Measurements from ENCODE around the gene TC2N. TPM values are rescaled to one million over a fixed set of nuclear protein-coding genes. Genes with fewer than 3 reads are reported as not detected.
"Not testable (repeated sequence)": the region's sequence is repeated elsewhere in the genome, so short reads cannot be mapped to it uniquely, and the experiment has no call there.

Gene TC2N
- total and polyA plus RNA-seq, 5 experiments from 2014 or later, result 125 to 309 (median 167) TPM

GRCh38 chr14:91748049-91748448 lies 119.3 kb downstream of the TC2N start:
- DNase-seq (no peak), ATAC-seq (no peak)
- H3K9me3 Mint-ChIP-seq, result no peaks in the 10 kb centered on the region
- peaks cover 0 to 5% (median 0%) of the 10 kb centered on the region in 4 donors for H3K4me1 Mint-ChIP-seq
- no peak overlapping the region for H3K27ac Mint-ChIP-seq
- POLR2A ChIA-PET, result interaction anchor here (1.0 kb wide), 1 partner anchor 26 kb away, joined by 3 read pairs; no protein-coding TSS in a partner anchor
- peaks cover 0 to 2% (median 0%) of the 10 kb centered on the region in 5 donors for H3K27me3 Mint-ChIP-seq
- H3K4me3 Mint-ChIP-seq, result no peak overlapping the region
- H3K36me3 Mint-ChIP-seq, result peaks cover 0 to 2% (median 0%) of the 10 kb centered on the region in 3 donors

- Mint-ChIP-seq H3K36me3 (peaks cover 0 to 2% (median 0%) of the 10 kb centered on the region in 3 donors), H3K4me3 (no peak overlapping the region), H3K9me3 (no peaks in the 10 kb centered on the region), H3K4me1 (no peaks in the 10 kb centered on the region), H3K27ac (no peak overlapping the region), H3K27me3 (peaks cover 0 to 4% (median 0%) of the 10 kb centered on the region in 5 donors)
- DNase-seq (no peak), ATAC-seq (no peak)
- POLR2A ChIA-PET, result no interaction called here
Measured at GRCh38 chr14:91745344-91745743, 122.0 kb downstream of the TC2N start.

GRCh38 chr14:91744068-91744480 lies 123.3 kb downstream of the TC2N start:
- Mint-ChIP-seq H3K4me3 (no peak overlapping the region), H3K27me3 (peaks cover 0 to 7% (median 0%) of the 10 kb centered on the region in 5 donors), H3K36me3 (peaks cover 0 to 2% (median 0%) of the 10 kb centered on the region in 3 donors), H3K4me1 (no peaks in the 10 kb centered on the region), H3K27ac (peak overlapping the region in 1 of 10 donors; percentile 56), H3K9me3 (peaks cover 0 to 5% (median 0%) of the 10 kb centered on the region in 9 donors)
- ATAC-seq (no peak), DNase-seq (no peak)
- POLR2A ChIA-PET, result no interaction called here

GRCh38 chr14:91743305-91743653 lies 124.1 kb downstream of the TC2N start:
- Mint-ChIP-seq H3K27ac (no peak overlapping the region), H3K9me3 (peaks cover 0 to 5% (median 0%) of the 10 kb centered on the region in 9 donors), H3K27me3 (peaks cover 0 to 5% (median 0%) of the 10 kb centered on the region in 5 donors), H3K4me1 (no peaks in the 10 kb centered on the region), H3K36me3 (no peaks in the 10 kb centered on the region), H3K4me3 (no peak overlapping the region)
- ATAC-seq (no peak), DNase-seq (no peak)
- POLR2A ChIA-PET, result no interaction called here

- POLR2A ChIA-PET, result no interaction called here
- H3K27ac Mint-ChIP-seq, result no peak overlapping the region
- no peak overlapping the region for H3K4me3 Mint-ChIP-seq
- DNase-seq (no peak), ATAC-seq (no peak)
- H3K27me3 Mint-ChIP-seq, result peaks cover 0 to 5% (median 0%) of the 10 kb centered on the region in 5 donors
- H3K9me3 Mint-ChIP-seq, result peaks cover 0 to 7% (median 0%) of the 10 kb centered on the region in 9 donors
- no peaks in the 10 kb centered on the region for H3K4me1 Mint-ChIP-seq
- H3K36me3 Mint-ChIP-seq, result peaks cover 0 to 2% (median 0%) of the 10 kb centered on the region in 3 donors
Measured at GRCh38 chr14:91742621-91743304, 124.6 kb downstream of the TC2N start.

GRCh38 chr14:91739867-91740266 lies 127.5 kb downstream of the TC2N start:
- H3K27me3 Mint-ChIP-seq, result peaks cover 0 to 12% (median 8%) of the 10 kb centered on the region in 5 donors
- H3K4me1 Mint-ChIP-seq, H3K9me3 Mint-ChIP-seq, ATAC-seq, POLR2A ChIA-PET, H3K27ac Mint-ChIP-seq, H3K4me3 Mint-ChIP-seq, DNase-seq: not testable (repeated sequence)
- H3K36me3 Mint-ChIP-seq, result peaks cover 0 to 11% (median 8%) of the 10 kb centered on the region in 3 donors

GRCh38 chr14:91737619-91738018 lies 129.7 kb downstream of the TC2N start:
- H3K27ac Mint-ChIP-seq, result no peak overlapping the region
- POLR2A ChIA-PET, result no interaction called here
- H3K4me3 Mint-ChIP-seq, result no peak overlapping the region
- H3K36me3 Mint-ChIP-seq, result peaks cover 0 to 11% (median 8%) of the 10 kb centered on the region in 3 donors
- H3K4me1 Mint-ChIP-seq, result no peaks in the 10 kb centered on the region
- peaks cover 0 to 13% (median 8%) of the 10 kb centered on the region in 5 donors for H3K27me3 Mint-ChIP-seq
- H3K9me3 Mint-ChIP-seq, result peaks cover 0 to 9% (median 0%) of the 10 kb centered on the region in 9 donors
- no peak for ATAC-seq
- DNase-seq, result no peak

- H3K4me1 Mint-ChIP-seq, result peaks cover 0 to 2% (median under 1%) of the 10 kb centered on the region in 4 donors
- peaks cover 0 to 2% (median 0%) of the 10 kb centered on the region in 9 donors for H3K9me3 Mint-ChIP-seq
- no peak for DNase-seq
- peaks cover 0 to 11% (median 6%) of the 10 kb centered on the region in 3 donors for H3K36me3 Mint-ChIP-seq
- POLR2A ChIA-PET, result no interaction called here
- H3K4me3 Mint-ChIP-seq, result no peak overlapping the region
- H3K27ac Mint-ChIP-seq, result no peak overlapping the region
- no peak for ATAC-seq
- H3K27me3 Mint-ChIP-seq, result peaks cover 0 to 11% (median 8%) of the 10 kb centered on the region in 5 donors
Measured at GRCh38 chr14:91732859-91733477, 134.4 kb downstream of the TC2N start.

- POLR2A ChIA-PET, result no interaction called here
- Mint-ChIP-seq H3K27me3 (peaks cover 0 to 11% (median 8%) of the 10 kb centered on the region in 5 donors), H3K9me3 (peaks cover 0 to 2% (median 0%) of the 10 kb centered on the region in 9 donors), H3K36me3 (peaks cover 0 to 11% (median 6%) of the 10 kb centered on the region in 3 donors), H3K27ac (no peak overlapping the region), H3K4me1 (peaks cover 0 to 2% (median under 1%) of the 10 kb centered on the region in 4 donors), H3K4me3 (no peak overlapping the region)
- DNase-seq (no peak), ATAC-seq (no peak)
Measured at GRCh38 chr14:91732439-91732838, 134.9 kb downstream of the TC2N start.

GRCh38 chr14:91731986-91732385 lies 135.3 kb downstream of the TC2N start, which contains the start of gene CATSPERB:
CATSPERB (minus strand) TSS chr14:91732086; CDS start chr14:91729479, 2,607 bp downstream.
- no peak within 1 kb of the TSS for H3K27ac Mint-ChIP-seq
- H3K4me1 Mint-ChIP-seq, result peaks cover 0 to 2% (median under 1%) of the 10 kb centered on the region in 4 donors

GRCh38 chr14:91731018-91731417 lies 136.3 kb downstream of the TC2N start:
- POLR2A ChIA-PET, result interaction anchor here (0.6 kb wide), 1 partner anchor 356 kb away, joined by 3 read pairs; no protein-coding TSS in a partner anchor
- H3K9me3 Mint-ChIP-seq, result no peaks in the 10 kb centered on the region
- peaks cover 0 to 6% (median 0%) of the 10 kb centered on the region in 5 donors for H3K27me3 Mint-ChIP-seq
- no peak overlapping the region for H3K4me3 Mint-ChIP-seq
- ATAC-seq, result no peak
- H3K4me1 Mint-ChIP-seq, result peaks cover 0 to 2% (median under 1%) of the 10 kb centered on the region in 4 donors
- H3K27ac Mint-ChIP-seq, result no peak overlapping the region
- peaks cover 0 to 5% (median 2%) of the 10 kb centered on the region in 3 donors for H3K36me3 Mint-ChIP-seq
- DNase-seq, result no peak

More at GRCh38 chr14:91731986-91732385, 135.3 kb downstream of the TC2N start, which contains the start of gene CATSPERB:
- peaks cover 0 to 2% (median 0%) of the 10 kb centered on the region in 9 donors for H3K9me3 Mint-ChIP-seq
- POLR2A ChIA-PET, result interaction anchor here (0.6 kb wide), 1 partner anchor 139 kb away, joined by 3 read pairs; no protein-coding TSS in a partner anchor
- DNase-seq (no peak), ATAC-seq (no peak)
- no peak within 1 kb of the TSS for H3K4me3 Mint-ChIP-seq
- peaks cover 0 to 11% (median 5%) of the 10 kb centered on the region in 3 donors for H3K36me3 Mint-ChIP-seq
- H3K27me3 Mint-ChIP-seq, result peaks cover 0 to 11% (median 8%) of the 10 kb centered on the region in 5 donors

- H3K4me1 Mint-ChIP-seq, result peaks cover 0 to 2% (median under 1%) of the 10 kb centered on the region in 4 donors
- no peaks in the 10 kb centered on the region for H3K9me3 Mint-ChIP-seq
- POLR2A ChIA-PET, result no interaction called here
- H3K27me3 Mint-ChIP-seq, result peaks cover 0 to 4% (median 0%) of the 10 kb centered on the region in 5 donors
- no peak overlapping the region for H3K4me3 Mint-ChIP-seq
- no peaks in the 10 kb centered on the region for H3K36me3 Mint-ChIP-seq
- DNase-seq, result no peak
- no peak for ATAC-seq
- no peak overlapping the region for H3K27ac Mint-ChIP-seq
Measured at GRCh38 chr14:91729756-91730155, 137.6 kb downstream of the TC2N start.
